Measurements from ENCODE around the gene MTUS2. TPM values are rescaled to one million over a fixed set of nuclear protein-coding genes. Genes with fewer than 3 reads are reported as not detected.

The MTUS2 gene
- total RNA-seq, 1 donor from 2014 or later = 0.67 TPM

DNA sequence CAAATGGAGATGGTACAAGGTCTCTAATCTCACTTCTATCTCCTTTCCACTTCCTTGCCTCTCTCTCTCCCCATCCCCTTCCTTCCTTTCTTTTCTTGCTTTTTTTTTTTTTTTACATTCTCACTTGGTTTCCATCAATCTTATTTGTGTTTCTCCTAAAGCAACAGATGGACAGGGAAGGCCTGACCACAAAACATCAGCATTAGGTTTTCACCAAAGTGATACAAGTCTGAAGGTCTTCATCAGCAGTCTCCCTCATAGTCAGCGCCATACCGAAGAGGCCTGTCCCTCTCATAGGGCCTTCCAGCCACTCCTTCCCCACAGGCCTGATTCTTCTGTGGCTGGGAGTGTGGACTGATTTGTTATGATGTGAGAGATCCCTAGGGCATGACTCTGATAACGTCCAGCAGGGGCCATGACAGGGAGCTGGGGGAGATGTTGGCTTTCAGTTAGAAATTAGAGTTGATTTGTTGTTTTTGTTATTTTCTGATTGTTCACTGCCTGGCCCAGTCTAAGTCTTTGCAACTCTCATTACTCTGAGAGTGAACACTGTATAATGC, 616.7 kb downstream of the MTUS2 start:
- Histone ChIP-seq H3K9ac (no peak overlapping the region), H3K4me3 (no peak overlapping the region), H3K27me3 (no peaks in the 10 kb centered on the region), H4K20me1 (ENCODE audit: low read depth) (no peaks in the 10 kb centered on the region), H3F3A (ENCODE audit: low read depth) (no peaks in the 10 kb centered on the region), H3K27ac (no peak overlapping the region), H3K4me1 (no peaks in the 10 kb centered on the region), H3K4me2 (no peak overlapping the region), H3K36me3 (no peaks in the 10 kb centered on the region), H2AFZ (replicated peaks) (no peak overlapping the region), H3K9me3 (ENCODE audit: low read depth) (no peaks in the 10 kb centered on the region), H3K79me2 (ENCODE audit: low read depth) (no peaks in the 10 kb centered on the region)
- peaks cover 4% of the 10 kb centered on the region for H3K4me1 Mint-ChIP-seq
- H3K27ac Mint-ChIP-seq = no peak overlapping the region
- peaks cover 2% of the 10 kb centered on the region for H3K27me3 Mint-ChIP-seq (ENCODE audit: insufficient read depth, low read depth)
- no peak for DNase-seq (ENCODE audit: low spot score)
- no peak for TF ChIP-seq EZH2phosphoT487 (IDR thresholded peaks at IDR 0.05)
- TF ChIP-seq CTCF (IDR thresholded peaks at IDR 0.05) = no peak
- no peak for TF ChIP-seq EZH2 (IDR thresholded peaks at IDR 0.05)
- H3K4me3 Mint-ChIP-seq = no peak overlapping the region
- no peaks in the 10 kb centered on the region for H3K9me3 Mint-ChIP-seq
- no peaks in the 10 kb centered on the region for H3K36me3 Mint-ChIP-seq

DNA sequence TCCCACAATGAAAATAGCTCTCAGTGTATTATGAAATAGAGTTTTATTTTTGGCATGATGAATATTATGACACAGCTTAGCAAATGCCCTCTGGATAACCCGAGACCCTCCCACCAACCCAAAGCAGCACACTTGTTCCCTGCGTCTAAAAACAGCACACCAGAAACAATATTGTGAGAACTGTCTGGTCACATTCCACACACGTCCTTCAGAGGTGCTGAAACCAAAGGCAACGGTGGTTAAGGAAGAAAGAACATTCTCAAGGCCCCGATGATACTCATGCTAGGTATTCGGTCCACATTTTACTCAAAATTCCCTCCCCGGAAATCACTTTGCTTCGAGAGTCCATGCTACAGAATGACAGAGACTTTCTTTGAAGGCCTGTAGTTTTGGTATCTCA, 618.6 kb downstream of the MTUS2 start:
- H3K79me2 ChIP-seq (ENCODE audit: low read depth) = no peaks in the 10 kb centered on the region
- H3F3A ChIP-seq (ENCODE audit: low read depth) = no peaks in the 10 kb centered on the region
- no peak overlapping the region for H2AFZ ChIP-seq (replicated peaks)
- no peak overlapping the region for H3K4me2 ChIP-seq
- H3K9me3 ChIP-seq (ENCODE audit: low read depth) = no peaks in the 10 kb centered on the region
- H3K4me3 ChIP-seq = no peak overlapping the region
- no peaks in the 10 kb centered on the region for H3K36me3 ChIP-seq
- H3K27ac ChIP-seq = no peak overlapping the region
- Mint-ChIP-seq H3K4me1 (no peaks in the 10 kb centered on the region), H3K9me3 (no peaks in the 10 kb centered on the region), H3K27me3 (ENCODE audit: insufficient read depth, low read depth) (peaks cover 7% of the 10 kb centered on the region), H3K4me3 (no peak overlapping the region), H3K27ac (no peak overlapping the region), H3K36me3 (no peaks in the 10 kb centered on the region)
- H4K20me1 ChIP-seq (ENCODE audit: low read depth) = no peaks in the 10 kb centered on the region
- TF ChIP-seq EZH2 (IDR thresholded peaks at IDR 0.05) = no peak
- TF ChIP-seq EZH2phosphoT487 (IDR thresholded peaks at IDR 0.05) = no peak
- no peak for TF ChIP-seq CTCF (IDR thresholded peaks at IDR 0.05)
- H3K27me3 ChIP-seq = no peaks in the 10 kb centered on the region
- H3K4me1 ChIP-seq = no peaks in the 10 kb centered on the region
- no peak for DNase-seq (ENCODE audit: low spot score)
- no peak overlapping the region for H3K9ac ChIP-seq

DNA sequence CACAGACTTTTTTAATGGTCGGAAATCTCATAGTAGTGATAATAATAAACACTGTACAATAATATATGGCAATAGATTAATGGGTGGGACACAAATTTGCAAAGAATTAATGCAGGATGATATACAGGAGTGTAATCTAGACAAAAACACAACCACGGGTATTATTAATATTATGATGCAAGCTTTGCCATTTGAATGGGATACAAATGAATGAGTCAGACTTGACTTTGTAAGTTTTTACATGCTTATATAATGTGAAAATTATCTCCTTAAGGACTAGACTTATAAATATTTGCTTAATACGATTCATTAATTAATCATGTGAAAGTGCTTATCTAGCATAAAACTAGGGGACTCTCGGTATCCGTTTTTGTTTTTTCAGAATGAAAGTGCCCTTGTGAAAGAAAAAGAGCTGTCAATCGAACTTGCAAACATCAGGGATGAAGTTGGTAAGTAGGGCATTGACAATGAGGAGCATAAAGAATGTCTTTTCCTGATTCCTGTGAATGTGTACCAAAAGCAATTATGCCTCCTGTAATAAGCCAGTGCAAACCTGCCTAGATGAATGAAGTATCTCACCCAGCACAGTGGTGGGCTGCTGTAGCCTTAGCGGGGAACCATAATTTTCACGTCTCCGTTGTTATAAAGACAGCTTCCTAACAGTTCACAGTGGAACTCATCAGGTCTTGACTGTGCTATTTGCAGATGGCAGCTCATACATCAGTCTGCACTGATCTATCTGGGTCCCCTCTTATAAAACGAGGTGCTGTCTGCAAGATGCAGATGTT, 619.7 kb downstream of the MTUS2 start:
- Histone ChIP-seq H3K79me2 (ENCODE audit: low read depth) (no peaks in the 10 kb centered on the region), H3K4me2 (no peak overlapping the region), H3K9ac (no peak overlapping the region), H3K9me3 (ENCODE audit: low read depth) (no peaks in the 10 kb centered on the region), H2AFZ (replicated peaks) (no peak overlapping the region), H4K20me1 (ENCODE audit: low read depth) (no peaks in the 10 kb centered on the region), H3K36me3 (no peaks in the 10 kb centered on the region), H3K4me1 (no peaks in the 10 kb centered on the region), H3K27ac (no peak overlapping the region), H3K4me3 (no peak overlapping the region), H3F3A (ENCODE audit: low read depth) (no peaks in the 10 kb centered on the region), H3K27me3 (no peaks in the 10 kb centered on the region)
- no peak for DNase-seq (ENCODE audit: low spot score)
- no peak overlapping the region for H3K27ac Mint-ChIP-seq
- no peaks in the 10 kb centered on the region for H3K36me3 Mint-ChIP-seq
- peaks cover 7% of the 10 kb centered on the region for H3K27me3 Mint-ChIP-seq (ENCODE audit: insufficient read depth, low read depth)
- no peaks in the 10 kb centered on the region for H3K4me1 Mint-ChIP-seq
- no peaks in the 10 kb centered on the region for H3K9me3 Mint-ChIP-seq
- no peak overlapping the region for H3K4me3 Mint-ChIP-seq
- TF ChIP-seq EZH2 (IDR thresholded peaks at IDR 0.05) (no peak), EZH2phosphoT487 (IDR thresholded peaks at IDR 0.05) (no peak), CTCF (IDR thresholded peaks at IDR 0.05) (no peak)

Measured in neural progenitor cell (in vitro differentiated cells).